K562 (cell line): ENCODE measurements around the gene SRRT. TPM values are rescaled to one million over a fixed set of nuclear protein-coding genes. Genes with fewer than 3 reads are reported as not detected.

Experiments used
- CTCF ChIP-seq, 3 experiments: IDR thresholded peaks in 2 of 3; conservative IDR thresholded peaks in 1 of 3; 2 replicates each; pipeline ENCODE4 v1.5.1; 2011 to 2012; ENCODE audit warnings: low read length in 3 of 3, mild to moderate bottlenecking in 3 of 3, control low read depth in 2 of 3, improper control_type of control experiment in 1 of 3, inconsistent platforms in 1 of 3, low read depth in 1 of 3, mixed read lengths in 1 of 3, moderate library complexity in 1 of 3; ENCODE audit not compliant: insufficient read depth in 2 of 3
- DPF2 ChIP-seq: fragments of 450-650 bp; IDR thresholded peaks from 2 replicates; pipeline ENCODE4 v1.6.1; 2016
- ELF4 ChIP-seq: fragments of 450-650 bp; formaldehyde crosslinking; IDR thresholded peaks from 2 replicates; pipeline ENCODE4 v1.4.0; 2022; ENCODE audit warnings: missing genetic modification characterization
- EWSR1 ChIP-seq: fragments of 450-650 bp; IDR thresholded peaks from 2 replicates; pipeline ENCODE4 v1.6.1; 2018; ENCODE audit warnings: borderline replicate concordance, mild to moderate bottlenecking, low read depth, moderate library complexity; ENCODE audit not compliant: partially characterized antibody
- KHSRP ChIP-seq: fragments of 450-650 bp; IDR thresholded peaks from 2 replicates; pipeline ENCODE4 v1.6.1; 2017
- LARP7 ChIP-seq: fragments of 450-650 bp; IDR thresholded peaks from 2 replicates; pipeline ENCODE4 v1.6.1; 2016
- MIER1 ChIP-seq: fragments of 450-650 bp; IDR thresholded peaks from 2 replicates; pipeline ENCODE4 v1.6.1; 2016; ENCODE audit warnings: antibody characterized with exemption, mild to moderate bottlenecking, low read depth
- MNT ChIP-seq, 2 experiments: fragments of 450-650 bp; conservative IDR thresholded peaks; 2 replicates each; pipeline ENCODE4 v1.6.1; 2017; ENCODE audit warnings: mild to moderate bottlenecking in 2 of 2, moderate library complexity in 2 of 2
- NKRF ChIP-seq: fragments of 450-650 bp; IDR thresholded peaks from 2 replicates; pipeline ENCODE4 v1.6.1; 2016; ENCODE audit warnings: borderline replicate concordance
- RAD51 ChIP-seq: fragments of 450-650 bp; IDR thresholded peaks from 2 replicates; pipeline ENCODE4 v1.7.1; 2016; ENCODE audit warnings: low read depth, mild to moderate bottlenecking, borderline replicate concordance
- SOX6 ChIP-seq: fragments of 450-650 bp; IDR thresholded peaks from 2 replicates; pipeline ENCODE4 v1.6.1; 2014; ENCODE audit warnings: mild to moderate bottlenecking
- SUPT5H ChIP-seq: fragments of 450-650 bp; IDR thresholded peaks from 2 replicates; pipeline ENCODE4 v1.6.1; 2016
- TEAD2 ChIP-seq: fragments of 450-650 bp; IDR thresholded peaks from 2 replicates; pipeline ENCODE4 v1.6.1; 2016; ENCODE audit warnings: missing genetic modification characterization, control low read depth, missing compliant biosample characterization
- ZNF407 ChIP-seq: fragments of 450-650 bp; IDR thresholded peaks from 2 replicates; pipeline ENCODE4 v1.6.1; 2016; ENCODE audit warnings: low read depth
- ZNF436 ChIP-seq: fragments of 250-450, 450-650 bp; sonication (Bioruptor Pico); formaldehyde crosslinking; IDR thresholded peaks from 2 replicates; pipeline ENCODE4 v1.7.0; 2020; ENCODE audit warnings: mild to moderate bottlenecking
- polyA plus RNA-seq, 8 experiments: library from polyadenylated mRNA; depleted of rRNA in 4 of 8; stranded (reverse) in 5 of 8; unstranded in 3 of 8; fragments of >200 nt; fragmentation: Nextera tagmentation in 2 of 8; fragmentation: Illumina TruSeq in 1 of 8; extraction: Ambion mirVana in 2 of 8; extraction: Trizol in 1 of 8; gene quantifications; 2 replicates each; pipeline versions ENCODE4 v1.2.1 to v1.2.3, GENCODE V29; 2011 to 2014; ENCODE audit warnings: inconsistent platforms in 1 of 8, missing spikeins in 1 of 8
- total RNA-seq, 7 experiments: library from RNA; depleted of rRNA in 6 of 7; stranded (reverse); fragments of >200 nt in 6 of 7; fragmentation: Illumina TruSeq in 2 of 7; extraction: Trizol in 2 of 7; gene quantifications; 2 replicates each; pipeline versions ENCODE4 v1.2.1 to v1.2.3, GENCODE V29; 2011 to 2021; ENCODE audit warnings: low replicate concordance in 1 of 7

The SRRT gene
- total and polyA plus RNA-seq, 9 of the 15 experiments (the other 6 are each of a cell fraction or from before 2014, with no cell fraction given), result 10.3 to 263 (median 84.4) TPM

- TF ChIP-seq ZNF407 (peak; percentile 42; the same call in 1 of the 2 replicates), RAD51 (no peak), CTCF (IDR thresholded peaks at IDR 0.05 in 2 of 3, conservative IDR thresholded peaks at IDR 0.05 in 1 of 3; ENCODE audit: insufficient read depth in 2 of 3, low read depth in 1 of 3, low read length in 3 of 3) (no peak), MIER1 (peak; percentile 74; the same call in 1 of the 2 replicates), ZNF436 (CRISPR knock-in tag) (no peak), SUPT5H (peak; percentile 57), MNT (conservative IDR thresholded peaks at IDR 0.05) (0 out of 4 replicates have a peak, but pooled peaks of 1 of the 2 experiments have one; percentile 14), KHSRP (0 out of 2 replicates have a peak, but pooled peaks have one; percentile 36), TEAD2 (no peak), DPF2 (peak; percentile 68), EWSR1 (no peak), SOX6 (0 out of 2 replicates have a peak, but pooled peaks have one; percentile 31), ELF4 (CRISPR knock-in tag) (peak; percentile 90), NKRF (peak; percentile 79; the same call in 1 of the 2 replicates), LARP7 (peak; percentile 98)
Measured at GRCh38 chr7:100840470-100841100, 34.3 kb upstream of the SRRT start (continued).
